GM19351 (cell line): ENCODE results near the gene GRIK4.
"Not testable (repeated sequence)": the region's sequence is repeated elsewhere in the genome, so short reads cannot be mapped to it uniquely, and the experiment has no call there.

ENCODE experiments used
- ATAC-seq: cut with Tn5 transposase; IDR thresholded peaks from one replicate; pipeline ENCODE4 v1.9.1; 2021; ENCODE audit warnings: mild to moderate bottlenecking, moderate library complexity; ENCODE audit not compliant: unreplicated experiment

Gene GRIK4

GRCh38 chr11:120972621-120973020 is 461.1 kb downstream of the GRIK4 start:
- no peak for ATAC-seq

GRCh38 chr11:120973501-120973900 is 462.0 kb downstream of the GRIK4 start:
- no peak for ATAC-seq

GRCh38 chr11:120974466-120974865 is 462.9 kb downstream of the GRIK4 start:
- no peak for ATAC-seq

GRCh38 chr11:120974965-120975364 is 463.4 kb downstream of the GRIK4 start:
- ATAC-seq: no peak

GRCh38 chr11:120977266-120978137 is 466.0 kb downstream of the GRIK4 start:
- ATAC-seq: no peak

- no peak for ATAC-seq
Observed at GRCh38 chr11:120978701-120979100, 467.2 kb downstream of the GRIK4 start.

- no peak for ATAC-seq
Observed at GRCh38 chr11:120985718-120986569, 474.4 kb downstream of the GRIK4 start.

- ATAC-seq: no peak
Observed at GRCh38 chr11:120988603-120989002, 477.1 kb downstream of the GRIK4 start.

- ATAC-seq: no peak
Observed at GRCh38 chr11:120991830-120992686, 480.5 kb downstream of the GRIK4 start.

- no peak for ATAC-seq
Observed at GRCh38 chr11:120994091-120994859, 482.7 kb downstream of the GRIK4 start.

GRCh38 chr11:120995184-120995583 is 483.6 kb downstream of the GRIK4 start:
- ATAC-seq: no peak

GRCh38 chr11:120996973-120997372 is 485.4 kb downstream of the GRIK4 start:
- no peak for ATAC-seq

- ATAC-seq: no peak
Observed at GRCh38 chr11:120998581-120998980, 487.0 kb downstream of the GRIK4 start.

GRCh38 chr11:121004206-121004840 is 492.8 kb downstream of the GRIK4 start:
- ATAC-seq: no peak

GRCh38 chr11:121006922-121007321 is 495.4 kb downstream of the GRIK4 start:
- ATAC-seq: no peak

GRCh38 chr11:121008551-121008950 is 497.0 kb downstream of the GRIK4 start:
- no peak for ATAC-seq

- no peak for ATAC-seq
Observed at GRCh38 chr11:121012091-121012490, 500.5 kb downstream of the GRIK4 start.

GRCh38 chr11:121018746-121019145 is 507.2 kb downstream of the GRIK4 start:
- ATAC-seq: no peak

- not testable (repeated sequence) for ATAC-seq
Observed at GRCh38 chr11:121021718-121022117, 510.2 kb downstream of the GRIK4 start.
